GM12878 (cell line): ENCODE measurements around the gene ZC3H6.

Experiments used
- BRCA1 ChIP-seq: IDR thresholded peaks from 2 replicates; pipeline ENCODE4 v1.6.1; 2011; ENCODE audit warnings: low read depth, low read length, improper control_type of control experiment
- DPF2 ChIP-seq: fragments of 450-650 bp; IDR thresholded peaks from 2 replicates; pipeline ENCODE4 v1.6.1; 2017; ENCODE audit warnings: mild to moderate bottlenecking
- ETV6 ChIP-seq, 2 experiments: fragments of 450-650 bp in 1 of 2; IDR thresholded peaks in 1 of 2; conservative IDR thresholded peaks in 1 of 2; 2 replicates each; pipeline ENCODE4 v1.6.1; 2014; ENCODE audit warnings: antibody characterized with exemption in 1 of 2, borderline replicate concordance in 1 of 2, low read depth in 1 of 2, mild to moderate bottlenecking in 1 of 2, moderate library complexity in 1 of 2
- GABPA ChIP-seq: IDR thresholded peaks from 2 replicates; pipeline ENCODE4 v1.6.1; 2014; ENCODE audit warnings: antibody characterized with exemption, low read depth, mild to moderate bottlenecking, inconsistent platforms
- POLR2A ChIP-seq: IDR thresholded peaks from 2 replicates; pipeline ENCODE4 v1.6.1; 2011; ENCODE audit warnings: low read depth, mild to moderate bottlenecking, low read length
- SPI1 ChIP-seq: IDR thresholded peaks from 2 replicates; pipeline ENCODE4 v1.6.1; 2011; ENCODE audit warnings: low read depth, mild to moderate bottlenecking, low read length, moderate library complexity, borderline replicate concordance; ENCODE audit not compliant: insufficient read depth
- STAT1 ChIP-seq: fragments of 450-650 bp; conservative IDR thresholded peaks from 2 replicates; pipeline ENCODE4 v1.6.1; 2014; ENCODE audit warnings: antibody characterized with exemption, mild to moderate bottlenecking
- ZBED1 ChIP-seq: IDR thresholded peaks from 2 replicates; pipeline ENCODE4 v1.6.1; 2016; ENCODE audit warnings: borderline replicate concordance
- ZZZ3 ChIP-seq: IDR thresholded peaks from 2 replicates; pipeline ENCODE4 v1.6.1; 2011; ENCODE audit warnings: low read depth; ENCODE audit not compliant: control insufficient read depth, insufficient read length
- TF ChIP-seq, protein P1 (sequence below), 3 experiments: IDR thresholded peaks in 2 of 3; conservative IDR thresholded peaks in 1 of 3; 2 replicates each; pipeline ENCODE4 v1.5.1; 2011; ENCODE audit warnings: low read depth in 3 of 3, low read length in 3 of 3, mild to moderate bottlenecking in 3 of 3, control low read depth in 2 of 3, moderate library complexity in 2 of 3, inconsistent platforms in 1 of 3, mixed read lengths in 1 of 3; ENCODE audit not compliant: control insufficient read depth in 2 of 3, insufficient read depth in 1 of 3; ENCODE audit errors: extremely low read depth in 1 of 3
- TF ChIP-seq, protein P2 (sequence below): fragments of 450-650 bp; formaldehyde crosslinking; IDR thresholded peaks from 2 replicates; pipeline ENCODE4 v1.4.0; 2022; ENCODE audit warnings: mild to moderate bottlenecking, moderate library complexity

DNA sequence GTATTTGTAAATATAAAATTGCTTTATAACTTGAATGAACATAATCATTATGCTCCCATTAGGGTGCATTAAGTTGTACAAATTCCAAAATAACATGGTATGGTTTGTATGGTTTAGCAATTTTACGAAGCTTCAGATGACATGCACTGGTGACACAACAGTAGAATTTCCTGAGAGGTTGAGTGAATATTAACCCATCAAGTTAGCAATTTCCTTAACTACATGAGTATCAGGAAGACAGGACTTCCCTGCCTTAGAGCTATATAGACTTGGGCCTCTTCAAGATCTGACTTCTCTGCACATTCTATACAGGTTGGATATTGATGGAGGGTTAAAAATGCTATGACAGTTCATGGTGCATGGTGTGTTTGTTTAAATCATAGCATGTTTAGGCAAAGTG is 60.2 kb downstream of the ZC3H6 start:
- TF ChIP-seq SPI1 (no peak), BRCA1 (no peak), ZZZ3 (no peak), DPF2 (no peak), ETV6 (conservative IDR thresholded peaks at IDR 0.05 in 1 of 2, IDR thresholded peaks at IDR 0.05 in 1 of 2; ENCODE audit: borderline replicate concordance in 1 of 2, low read depth in 1 of 2) (no peak), STAT1 (no peak), ZBED1 (no peak), GABPA (no peak), POLR2A (no peak)
- TF ChIP-seq, protein P1, sequence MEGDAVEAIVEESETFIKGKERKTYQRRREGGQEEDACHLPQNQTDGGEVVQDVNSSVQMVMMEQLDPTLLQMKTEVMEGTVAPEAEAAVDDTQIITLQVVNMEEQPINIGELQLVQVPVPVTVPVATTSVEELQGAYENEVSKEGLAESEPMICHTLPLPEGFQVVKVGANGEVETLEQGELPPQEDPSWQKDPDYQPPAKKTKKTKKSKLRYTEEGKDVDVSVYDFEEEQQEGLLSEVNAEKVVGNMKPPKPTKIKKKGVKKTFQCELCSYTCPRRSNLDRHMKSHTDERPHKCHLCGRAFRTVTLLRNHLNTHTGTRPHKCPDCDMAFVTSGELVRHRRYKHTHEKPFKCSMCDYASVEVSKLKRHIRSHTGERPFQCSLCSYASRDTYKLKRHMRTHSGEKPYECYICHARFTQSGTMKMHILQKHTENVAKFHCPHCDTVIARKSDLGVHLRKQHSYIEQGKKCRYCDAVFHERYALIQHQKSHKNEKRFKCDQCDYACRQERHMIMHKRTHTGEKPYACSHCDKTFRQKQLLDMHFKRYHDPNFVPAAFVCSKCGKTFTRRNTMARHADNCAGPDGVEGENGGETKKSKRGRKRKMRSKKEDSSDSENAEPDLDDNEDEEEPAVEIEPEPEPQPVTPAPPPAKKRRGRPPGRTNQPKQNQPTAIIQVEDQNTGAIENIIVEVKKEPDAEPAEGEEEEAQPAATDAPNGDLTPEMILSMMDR (IDR thresholded peaks at IDR 0.05 in 2 of 3, conservative IDR thresholded peaks at IDR 0.05 in 1 of 3; ENCODE audit: control insufficient read depth in 2 of 3, extremely low read depth in 1 of 3, insufficient read depth in 1 of 3, low read depth in 3 of 3, low read length in 3 of 3) = no peak
- TF ChIP-seq, protein P2, sequence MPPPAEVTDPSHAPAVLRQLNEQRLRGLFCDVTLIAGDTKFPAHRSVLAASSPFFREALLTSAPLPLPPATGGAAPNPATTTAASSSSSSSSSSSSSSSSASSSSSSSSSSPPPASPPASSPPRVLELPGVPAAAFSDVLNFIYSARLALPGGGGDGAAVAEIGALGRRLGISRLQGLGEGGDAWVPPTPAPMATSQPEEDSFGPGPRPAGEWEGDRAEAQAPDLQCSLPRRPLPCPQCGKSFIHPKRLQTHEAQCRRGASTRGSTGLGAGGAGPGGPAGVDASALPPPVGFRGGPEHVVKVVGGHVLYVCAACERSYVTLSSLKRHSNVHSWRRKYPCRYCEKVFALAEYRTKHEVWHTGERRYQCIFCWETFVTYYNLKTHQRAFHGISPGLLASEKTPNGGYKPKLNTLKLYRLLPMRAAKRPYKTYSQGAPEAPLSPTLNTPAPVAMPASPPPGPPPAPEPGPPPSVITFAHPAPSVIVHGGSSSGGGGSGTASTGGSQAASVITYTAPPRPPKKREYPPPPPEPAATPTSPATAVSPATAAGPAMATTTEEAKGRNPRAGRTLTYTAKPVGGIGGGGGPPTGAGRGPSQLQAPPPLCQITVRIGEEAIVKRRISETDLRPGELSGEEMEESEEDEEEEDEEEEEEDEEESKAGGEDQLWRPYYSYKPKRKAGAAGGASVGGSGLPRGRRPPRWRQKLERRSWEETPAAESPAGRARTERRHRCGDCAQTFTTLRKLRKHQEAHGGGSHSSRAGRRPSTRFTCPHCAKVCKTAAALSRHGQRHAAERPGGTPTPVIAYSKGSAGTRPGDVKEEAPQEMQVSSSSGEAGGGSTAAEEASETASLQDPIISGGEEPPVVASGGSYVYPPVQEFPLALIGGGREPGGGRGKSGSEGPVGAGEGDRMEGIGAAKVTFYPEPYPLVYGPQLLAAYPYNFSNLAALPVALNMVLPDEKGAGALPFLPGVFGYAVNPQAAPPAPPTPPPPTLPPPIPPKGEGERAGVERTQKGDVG (CRISPR knock-in tag) = no peak
